ENCODE data around the gene CHN1. TPM values are rescaled to one million over a fixed set of nuclear protein-coding genes. Genes with fewer than 3 reads are reported as not detected.

Gene CHN1
- total RNA-seq, 1 donor from 2014 or later: 16.8 TPM

DNA sequence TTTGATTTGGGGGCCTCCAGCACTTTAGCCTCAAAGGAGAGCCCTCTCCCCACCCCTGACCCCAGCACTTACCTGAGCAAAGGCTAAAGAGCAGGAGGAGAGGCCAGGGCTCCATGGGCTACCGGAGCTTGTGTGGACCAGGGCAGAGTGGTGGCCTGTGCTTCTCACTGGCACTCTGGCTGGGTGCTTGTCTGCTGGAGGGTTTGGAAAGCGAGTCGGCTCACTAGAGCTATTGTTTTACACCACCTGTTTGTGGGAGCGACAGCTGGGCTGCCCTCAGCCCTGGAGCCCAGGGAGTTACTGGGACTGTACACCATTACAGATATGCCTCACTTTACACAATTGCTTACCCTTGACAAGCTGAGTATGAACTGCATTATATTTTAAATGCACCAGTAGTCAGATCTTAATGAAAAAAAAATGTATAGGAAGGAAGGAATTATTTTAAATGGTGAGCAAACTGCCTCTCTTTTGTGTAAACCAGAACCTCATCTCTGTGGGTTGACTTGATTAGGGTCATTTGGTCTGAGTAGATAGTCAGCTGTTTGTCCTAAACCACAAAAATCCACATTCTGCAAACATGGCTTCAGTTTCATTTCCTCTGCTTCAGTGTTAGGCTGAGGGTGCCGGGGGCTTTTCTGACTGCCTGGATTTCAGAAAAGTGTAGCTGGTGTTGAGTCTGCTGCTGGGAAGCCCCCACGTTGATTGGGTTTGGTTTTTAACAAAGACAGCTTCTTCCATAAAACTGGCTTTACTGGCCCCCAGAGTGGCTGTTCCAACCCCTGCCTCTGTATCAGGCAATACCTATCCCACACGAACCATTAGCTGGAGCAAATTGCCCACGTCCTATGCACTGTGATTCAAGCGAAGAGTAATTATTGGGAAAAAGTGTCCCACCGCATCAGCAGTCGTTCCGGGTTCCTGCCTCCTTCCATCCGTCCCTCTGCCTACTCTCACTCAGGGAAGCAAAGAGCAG is 240.6 kb downstream of the CHN1 start, which contains the start of gene CHRNA1:
Gene CHRNA1, minus strand, starts transcription at position 193 of the 976 bp plus-strand sequence. Its CDS starts 78 bp downstream, at position 115.
- DNase-seq (no peak), ATAC-seq (peak in 1 of 2 donors; percentile 49)
- no peaks in the 10 kb centered on the region for H3K9me3 ChIP-seq
- H3K4me1 ChIP-seq: no peaks in the 10 kb centered on the region
- intact Hi-C loops (cut with DNase I): no loop called here
- no peak within 1 kb of the TSS for H3K4me3 ChIP-seq
- no peaks in the 10 kb centered on the region for H3K27me3 ChIP-seq (ENCODE audit: low read depth)
- H3K36me3 ChIP-seq: no peaks in the 10 kb centered on the region
- TF ChIP-seq, protein P1, sequence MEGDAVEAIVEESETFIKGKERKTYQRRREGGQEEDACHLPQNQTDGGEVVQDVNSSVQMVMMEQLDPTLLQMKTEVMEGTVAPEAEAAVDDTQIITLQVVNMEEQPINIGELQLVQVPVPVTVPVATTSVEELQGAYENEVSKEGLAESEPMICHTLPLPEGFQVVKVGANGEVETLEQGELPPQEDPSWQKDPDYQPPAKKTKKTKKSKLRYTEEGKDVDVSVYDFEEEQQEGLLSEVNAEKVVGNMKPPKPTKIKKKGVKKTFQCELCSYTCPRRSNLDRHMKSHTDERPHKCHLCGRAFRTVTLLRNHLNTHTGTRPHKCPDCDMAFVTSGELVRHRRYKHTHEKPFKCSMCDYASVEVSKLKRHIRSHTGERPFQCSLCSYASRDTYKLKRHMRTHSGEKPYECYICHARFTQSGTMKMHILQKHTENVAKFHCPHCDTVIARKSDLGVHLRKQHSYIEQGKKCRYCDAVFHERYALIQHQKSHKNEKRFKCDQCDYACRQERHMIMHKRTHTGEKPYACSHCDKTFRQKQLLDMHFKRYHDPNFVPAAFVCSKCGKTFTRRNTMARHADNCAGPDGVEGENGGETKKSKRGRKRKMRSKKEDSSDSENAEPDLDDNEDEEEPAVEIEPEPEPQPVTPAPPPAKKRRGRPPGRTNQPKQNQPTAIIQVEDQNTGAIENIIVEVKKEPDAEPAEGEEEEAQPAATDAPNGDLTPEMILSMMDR (IDR thresholded peaks at IDR 0.05): no peak
- no peak within 1 kb of the TSS for H3K27ac ChIP-seq

DNA sequence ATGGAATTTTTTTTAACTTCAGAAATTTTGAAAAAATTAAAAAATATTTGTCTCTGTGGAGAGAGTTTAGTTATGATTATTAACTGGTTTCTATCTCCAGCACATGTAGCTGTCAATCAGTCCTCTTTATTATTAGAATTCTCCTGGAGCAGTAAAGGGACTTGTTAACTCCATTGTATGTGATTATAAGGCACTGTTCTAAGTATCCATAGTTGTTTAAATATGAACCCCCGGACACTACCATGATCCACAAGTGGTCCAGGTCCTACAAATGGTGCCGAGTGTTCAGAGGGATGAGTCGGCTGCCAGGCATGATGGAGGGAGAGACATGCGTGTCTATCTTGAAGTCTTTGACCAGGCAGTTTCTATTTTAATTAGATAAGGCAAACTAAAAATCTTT is 241.4 kb downstream of the CHN1 start:
- ATAC-seq (no peak), DNase-seq (no peak)
- Histone ChIP-seq H3K27me3 (ENCODE audit: low read depth) (no peaks in the 10 kb centered on the region), H3K9me3 (no peaks in the 10 kb centered on the region), H3K27ac (no peak overlapping the region), H3K4me3 (no peak overlapping the region), H3K4me1 (no peaks in the 10 kb centered on the region), H3K36me3 (no peaks in the 10 kb centered on the region)
- TF ChIP-seq, protein P1 (IDR thresholded peaks at IDR 0.05): no peak
- intact Hi-C loops (cut with DNase I): no loop called here

DNA sequence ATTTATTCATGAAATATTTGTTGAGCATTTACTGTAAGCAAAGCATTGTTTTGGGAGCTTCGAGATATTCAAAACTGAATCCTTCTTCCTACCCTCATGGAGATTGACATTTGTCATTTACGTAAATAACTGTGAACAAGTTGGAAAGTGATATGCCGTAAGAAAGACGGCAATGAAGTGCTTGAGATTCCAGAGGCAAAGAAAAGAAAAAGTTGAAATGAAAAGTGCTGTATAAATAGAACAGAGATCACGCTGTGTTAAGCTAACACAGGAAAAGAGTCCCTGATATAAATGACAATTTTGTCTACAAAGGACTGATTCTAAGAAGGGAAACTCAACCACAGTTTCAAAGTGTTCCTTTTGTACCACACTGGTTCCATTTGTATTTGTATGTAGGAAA is 242.7 kb downstream of the CHN1 start:
- Histone ChIP-seq H3K27me3 (ENCODE audit: low read depth) (no peaks in the 10 kb centered on the region), H3K9me3 (no peaks in the 10 kb centered on the region), H3K4me3 (no peak overlapping the region), H3K4me1 (no peaks in the 10 kb centered on the region), H3K36me3 (no peaks in the 10 kb centered on the region), H3K27ac (no peak overlapping the region)
- no peak for DNase-seq
- TF ChIP-seq, protein P1 (IDR thresholded peaks at IDR 0.05): no peak
- ATAC-seq: no peak
- intact Hi-C loops (cut with DNase I): no loop called here

- TF ChIP-seq, protein P1 (IDR thresholded peaks at IDR 0.05): no peak
- Histone ChIP-seq H3K9me3 (no peaks in the 10 kb centered on the region), H3K27ac (no peak overlapping the region), H3K36me3 (no peaks in the 10 kb centered on the region), H3K27me3 (ENCODE audit: low read depth) (no peaks in the 10 kb centered on the region), H3K4me1 (no peaks in the 10 kb centered on the region), H3K4me3 (no peak overlapping the region)
- intact Hi-C loops (cut with DNase I): no loop called here
- ATAC-seq (no peak), DNase-seq (no peak)
These were observed 243.3 kb downstream of the CHN1 start for GRCh38 chr2:174761837-174762236.

GRCh38 chr2:174760845-174761473 is 244.2 kb downstream of the CHN1 start:
- intact Hi-C loops (cut with DNase I): no loop called here

More at GRCh38 chr2:174760845-174761473, 244.2 kb downstream of the CHN1 start:
- Histone ChIP-seq H3K4me1 (no peaks in the 10 kb centered on the region), H3K27me3 (ENCODE audit: low read depth) (no peaks in the 10 kb centered on the region), H3K36me3 (no peaks in the 10 kb centered on the region), H3K4me3 (no peak overlapping the region), H3K27ac (no peak overlapping the region), H3K9me3 (no peaks in the 10 kb centered on the region)
- DNase-seq (no peak), ATAC-seq (no peak)
- TF ChIP-seq, protein P1 (IDR thresholded peaks at IDR 0.05): no peak
